Muscle of leg (tissue), 11 donors: ENCODE measurements around the gene TBC1D22A. TPM values are rescaled to one million over a fixed set of nuclear protein-coding genes. Genes with fewer than 3 reads are reported as not detected.

Experiments used
- DNase-seq: peaks from one replicate; pipeline ENCODE4 v3.0.0; 2013
- H3K27ac ChIP-seq: one replicate; pipeline ENCODE4 v1.5.1; 2013; ENCODE audit warnings: mild to moderate bottlenecking, low read length, control low read depth
- H3K27me3 ChIP-seq: one replicate; pipeline ENCODE4 v1.6.1; 2013; ENCODE audit warnings: low read length; ENCODE audit not compliant: control insufficient read depth, insufficient read depth
- H3K36me3 ChIP-seq: one replicate; pipeline ENCODE4 v1.6.1; 2013; ENCODE audit warnings: low read length; ENCODE audit not compliant: control insufficient read depth, insufficient read depth
- H3K4me1 ChIP-seq: one replicate; pipeline ENCODE4 v1.6.1; 2013; ENCODE audit warnings: low read length; ENCODE audit not compliant: control insufficient read depth, insufficient read depth
- H3K4me3 ChIP-seq: one replicate; pipeline ENCODE4 v1.5.1; 2013; ENCODE audit warnings: low read length, control low read depth
- H3K9me3 ChIP-seq: replicated peaks from 2 replicates; pipeline ENCODE4 v1.6.1; 2013; ENCODE audit warnings: low read depth, low read length; ENCODE audit not compliant: control insufficient read depth
- WGBS: methylation state at CpG from one replicate; pipeline ENCODE4 v1.1.5; 2013; ENCODE audit warnings: missing lambda C conversion rate; ENCODE audit not compliant: insufficient coverage; 5-methylcytosine and 5-hydroxymethylcytosine counted together
- polyA plus RNA-seq, 8 donors: library from polyadenylated mRNA; unstranded; fragments of 120-200 nt; gene quantifications; one replicate each; pipeline versions ENCODE4 v1.2.1 to v1.2.3, GENCODE V29; 2013; ENCODE audit warnings: inconsistent platforms in 1 of 8, low replicate concordance in 1 of 8; ENCODE audit not compliant: insufficient read length in 8 of 8, insufficient read depth in 1 of 8
- total RNA-seq: library from RNA; stranded (reverse); fragments of 120-200 nt; gene quantifications from one replicate; pipeline ENCODE4 v1.2.4, GENCODE V29; 2013

TBC1D22A gene
- total and polyA plus RNA-seq, 9 donors, result 8.0 to 16.9 (median 15.6) TPM

DNA sequence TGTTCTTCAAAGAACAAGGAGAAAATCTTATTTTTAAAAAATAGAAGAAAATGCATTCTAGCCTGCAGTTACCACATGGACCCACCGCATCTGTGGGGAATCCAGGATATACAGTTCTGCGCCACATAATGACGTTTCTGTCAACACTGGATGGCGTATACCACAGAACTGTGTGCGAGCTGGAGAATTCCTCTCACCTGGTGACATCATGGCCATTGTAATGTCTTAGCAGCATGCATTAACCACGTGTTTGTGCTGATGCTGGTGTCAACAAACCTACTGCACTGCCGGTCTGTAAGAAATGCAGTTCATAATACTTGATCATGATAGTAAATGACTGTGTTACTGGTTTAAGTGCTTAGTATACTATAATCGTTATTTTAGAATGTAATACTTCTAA is 174.7 kb downstream of the TBC1D22A start:
- no peaks in the 10 kb centered on the region for H3K36me3 ChIP-seq
- no peaks in the 10 kb centered on the region for H3K9me3 ChIP-seq
- 94% methylated on average over 3 of the region's 8 CpGs for WGBS
- peaks cover 19% of the 10 kb centered on the region for H3K4me1 ChIP-seq
- DNase-seq, result no peak
- H3K27ac ChIP-seq, result no peak overlapping the region
- H3K27me3 ChIP-seq, result no peaks in the 10 kb centered on the region
- no peak overlapping the region for H3K4me3 ChIP-seq

DNA sequence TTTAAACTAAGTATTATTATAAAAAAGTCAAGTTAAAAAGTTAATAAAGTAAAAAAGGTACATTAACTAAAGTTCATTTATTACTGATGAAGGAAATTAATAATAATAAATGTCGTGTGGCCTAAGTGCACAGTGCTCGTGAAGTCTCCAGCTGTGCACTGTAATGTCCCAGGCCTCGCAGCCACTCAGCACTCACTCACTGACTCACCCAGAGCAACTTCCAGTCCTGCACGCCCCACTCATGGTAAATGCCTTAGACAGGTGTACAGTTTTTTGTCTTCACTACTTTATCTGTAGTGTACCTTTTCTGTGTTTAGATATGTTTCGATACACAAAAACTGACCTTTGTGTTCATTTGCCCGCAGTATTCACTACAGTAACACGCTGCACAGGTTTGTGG is 175.5 kb downstream of the TBC1D22A start:
- WGBS, result 100% methylated on average over 2 of the region's 7 CpGs
- no peak for DNase-seq
- H3K27ac ChIP-seq, result no peak overlapping the region
- peaks cover 23% of the 10 kb centered on the region for H3K4me1 ChIP-seq
- no peaks in the 10 kb centered on the region for H3K9me3 ChIP-seq
- no peaks in the 10 kb centered on the region for H3K27me3 ChIP-seq
- no peaks in the 10 kb centered on the region for H3K36me3 ChIP-seq
- no peak overlapping the region for H3K4me3 ChIP-seq

DNA sequence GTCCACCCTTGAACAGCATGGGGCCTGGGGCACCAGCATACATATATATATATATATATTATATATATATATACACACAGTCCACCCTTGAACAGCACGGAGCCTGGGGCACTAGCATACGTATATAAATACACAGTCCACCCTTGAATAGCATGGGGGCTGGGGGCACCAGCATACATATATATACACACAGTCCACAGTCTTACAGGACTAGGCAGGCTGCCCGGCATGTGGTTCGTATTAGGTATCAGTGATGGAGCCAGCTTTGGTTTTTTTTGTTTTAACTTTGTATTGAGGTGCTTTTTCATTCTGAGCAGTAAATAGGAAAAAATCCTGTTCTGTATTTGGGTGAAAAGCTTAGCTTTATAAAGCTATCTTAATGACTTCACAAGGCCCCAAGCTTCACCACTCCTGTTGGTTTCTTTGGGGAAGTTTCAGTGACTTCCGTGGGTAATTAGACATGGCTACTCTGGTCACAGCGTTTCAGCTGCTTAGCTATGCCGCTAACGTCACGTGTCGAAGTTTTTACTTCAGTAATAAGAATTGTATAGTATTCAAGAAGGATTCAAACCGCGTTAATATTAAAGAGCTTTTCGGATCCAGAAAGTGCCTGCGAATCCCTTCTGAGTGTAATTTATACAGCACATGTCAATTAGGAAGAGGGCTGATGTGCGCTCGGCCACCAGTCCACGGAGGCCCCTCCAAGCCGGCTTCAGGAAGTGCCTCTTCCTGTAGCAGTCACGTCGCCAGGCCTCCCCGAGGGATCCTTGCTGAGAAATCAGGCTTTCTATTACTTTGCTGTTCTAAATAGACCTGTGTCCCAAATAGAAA is 179.7 kb downstream of the TBC1D22A start:
- peaks cover 10% of the 10 kb centered on the region for H3K4me1 ChIP-seq
- H3K4me3 ChIP-seq, result no peak overlapping the region
- no peaks in the 10 kb centered on the region for H3K9me3 ChIP-seq
- H3K27ac ChIP-seq, result peak overlapping the region; percentile 36
- no peaks in the 10 kb centered on the region for H3K27me3 ChIP-seq
- WGBS, result 0% methylated on average over 2 of the region's 21 CpGs
- peaks cover 3% of the 10 kb centered on the region for H3K36me3 ChIP-seq
- DNase-seq, result peak; percentile 83

DNA sequence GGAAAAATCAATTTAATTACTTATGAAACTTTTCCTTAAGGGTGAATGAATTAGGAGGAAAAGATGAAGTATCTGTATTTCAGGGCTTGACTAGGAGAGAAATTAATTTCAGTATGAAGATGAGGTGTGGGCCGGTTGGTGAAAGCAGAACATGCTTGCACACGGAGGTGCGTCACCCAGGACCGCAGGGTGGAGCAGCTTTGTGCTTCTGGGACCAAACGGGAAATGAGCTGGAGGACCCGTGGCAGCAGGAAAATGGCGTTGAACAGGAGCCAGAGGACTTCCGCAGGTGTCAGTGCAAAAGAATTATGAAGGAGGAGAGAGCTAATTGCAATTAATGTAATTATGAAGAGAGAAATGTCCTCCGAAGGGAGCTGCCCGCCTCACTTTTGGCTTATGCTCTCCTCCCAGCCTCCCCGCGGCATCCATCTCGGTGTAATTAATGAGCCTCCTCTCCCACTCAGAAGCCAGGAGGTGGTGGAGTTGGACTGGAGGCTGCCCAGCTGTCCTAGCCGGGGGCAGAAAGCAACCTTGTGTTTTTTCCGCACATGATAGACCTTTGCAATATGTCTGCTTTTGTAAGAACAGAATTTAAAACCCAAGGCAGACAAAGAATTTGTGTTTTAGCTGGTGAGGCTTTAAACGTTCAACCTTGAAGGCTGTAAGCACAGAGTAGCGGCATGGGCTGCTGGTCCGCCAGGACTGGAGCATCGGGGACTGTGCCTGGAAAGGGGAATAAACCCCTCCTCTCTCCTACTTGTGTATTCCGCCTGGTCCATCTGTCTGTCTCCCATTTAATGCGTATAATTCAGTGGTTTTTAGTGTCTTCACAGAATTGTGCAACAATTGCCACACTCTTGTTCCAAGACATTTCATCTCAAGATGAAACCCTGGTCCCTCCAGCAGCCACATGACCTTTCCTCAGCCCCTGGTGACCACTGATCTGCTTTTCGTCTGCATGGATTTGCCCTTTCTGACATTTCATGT is 180.6 kb downstream of the TBC1D22A start:
- H3K27ac ChIP-seq, result peak overlapping the region; percentile 36
- peaks cover 3% of the 10 kb centered on the region for H3K36me3 ChIP-seq
- no peaks in the 10 kb centered on the region for H3K27me3 ChIP-seq
- peak; percentile 63 for DNase-seq
- H3K4me1 ChIP-seq, result peaks cover 10% of the 10 kb centered on the region
- H3K4me3 ChIP-seq, result no peak overlapping the region
- H3K9me3 ChIP-seq, result no peaks in the 10 kb centered on the region
- WGBS, result 41% methylated on average over 10 of the region's 22 CpGs

DNA sequence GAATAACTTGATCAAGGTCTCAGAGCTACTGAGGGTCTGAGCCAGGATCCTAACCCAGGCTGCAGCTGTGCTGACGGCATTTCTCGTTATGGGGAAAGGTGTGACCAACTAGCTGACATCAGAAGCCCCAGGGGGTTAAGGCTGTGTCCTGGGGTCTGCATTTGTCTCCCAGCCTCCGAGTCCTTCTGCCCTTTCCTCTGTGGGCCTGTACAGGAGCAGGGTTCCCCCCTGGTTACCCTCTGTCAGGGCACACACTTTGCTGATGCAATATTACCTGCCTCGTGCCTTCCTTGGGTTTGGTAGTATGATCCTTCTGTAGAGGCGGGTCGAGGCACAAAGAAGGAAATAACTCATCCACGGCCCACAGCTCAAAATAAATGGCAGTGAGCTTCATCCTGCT is 183.0 kb downstream of the TBC1D22A start:
- no peak overlapping the region for H3K27ac ChIP-seq
- no peak overlapping the region for H3K4me3 ChIP-seq
- no peak for DNase-seq
- H3K9me3 ChIP-seq, result no peaks in the 10 kb centered on the region
- peaks cover 10% of the 10 kb centered on the region for H3K4me1 ChIP-seq
- H3K36me3 ChIP-seq, result peaks cover 3% of the 10 kb centered on the region
- 86% methylated on average over 5 of the region's 7 CpGs for WGBS
- no peaks in the 10 kb centered on the region for H3K27me3 ChIP-seq

DNA sequence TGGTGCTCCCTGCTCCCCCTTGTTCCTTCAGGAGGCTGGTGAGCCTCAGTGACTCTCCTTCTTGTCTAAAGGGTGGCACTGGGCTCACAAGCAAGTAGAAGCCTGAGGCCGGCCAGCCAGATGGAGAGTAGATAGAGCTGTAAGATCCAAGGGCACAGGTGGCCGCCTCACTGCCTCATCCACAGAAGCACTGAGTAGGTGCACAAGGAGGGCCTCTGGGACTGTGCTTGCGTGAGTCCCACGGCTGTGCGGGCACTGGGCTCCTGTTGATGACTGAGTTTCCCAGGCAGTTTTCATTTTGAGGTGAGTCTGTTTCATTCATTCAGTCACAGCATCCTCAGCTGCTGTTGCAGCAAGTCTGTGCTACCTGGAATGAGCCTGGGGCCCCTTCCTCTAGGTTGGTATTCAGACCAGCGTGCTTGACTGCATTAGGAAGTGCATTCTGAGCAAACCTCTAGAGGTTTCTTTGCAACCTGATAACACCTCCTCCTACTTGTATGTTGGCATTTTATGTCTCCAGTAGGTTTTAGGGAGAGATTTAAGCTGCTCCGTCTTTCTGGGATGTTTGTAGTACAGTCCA is 184.0 kb downstream of the TBC1D22A start:
- peaks cover 10% of the 10 kb centered on the region for H3K4me1 ChIP-seq
- H3K4me3 ChIP-seq, result no peak overlapping the region
- H3K27me3 ChIP-seq, result no peaks in the 10 kb centered on the region
- no peaks in the 10 kb centered on the region for H3K9me3 ChIP-seq
- H3K36me3 ChIP-seq, result peaks cover 5% of the 10 kb centered on the region
- DNase-seq, result no peak
- 98% methylated on average over 5 of the region's 7 CpGs for WGBS
- H3K27ac ChIP-seq, result no peak overlapping the region

DNA sequence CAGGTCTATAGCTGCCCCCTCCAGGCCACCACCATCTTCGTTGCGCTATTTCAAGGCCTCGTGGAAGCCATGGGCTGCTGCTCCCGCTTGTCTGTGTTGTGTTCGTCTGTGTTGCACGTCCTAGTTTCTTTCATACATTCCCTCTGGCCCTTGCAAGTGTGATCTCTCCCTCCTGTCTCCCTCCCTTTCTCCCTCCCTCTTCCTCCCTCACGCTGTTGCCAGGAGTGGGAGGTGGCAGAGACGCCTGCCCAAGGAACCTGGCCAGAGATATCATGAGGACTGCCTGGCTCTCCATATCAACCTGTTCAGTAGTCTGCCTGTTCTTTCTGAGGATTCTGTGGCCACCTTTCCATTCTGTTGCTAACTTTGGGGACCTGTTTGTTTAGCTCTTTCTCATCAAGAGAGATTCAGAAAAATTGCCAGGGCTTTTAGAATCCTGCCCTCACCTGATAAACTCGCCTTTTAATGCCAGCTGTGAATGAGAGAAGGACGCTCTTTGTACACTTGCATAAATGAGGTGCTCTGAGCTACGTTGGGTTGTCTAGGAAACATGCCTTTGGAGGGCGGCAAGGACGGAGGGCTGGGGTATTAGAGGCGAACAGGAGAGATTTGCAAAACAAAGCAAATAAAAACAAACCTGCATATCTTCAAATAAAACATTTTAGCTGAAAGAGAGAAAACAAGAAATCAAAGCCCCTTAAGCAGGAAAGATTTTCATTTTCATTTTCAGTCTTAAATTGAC is 185.2 kb downstream of the TBC1D22A start:
- H3K4me1 ChIP-seq, result peaks cover 6% of the 10 kb centered on the region
- DNase-seq, result no peak
- no peak overlapping the region for H3K4me3 ChIP-seq
- no peaks in the 10 kb centered on the region for H3K9me3 ChIP-seq
- H3K36me3 ChIP-seq, result peaks cover 5% of the 10 kb centered on the region
- H3K27ac ChIP-seq, result no peak overlapping the region
- no peaks in the 10 kb centered on the region for H3K27me3 ChIP-seq
- WGBS, result 73% methylated on average over 9 of the region's 14 CpGs

DNA sequence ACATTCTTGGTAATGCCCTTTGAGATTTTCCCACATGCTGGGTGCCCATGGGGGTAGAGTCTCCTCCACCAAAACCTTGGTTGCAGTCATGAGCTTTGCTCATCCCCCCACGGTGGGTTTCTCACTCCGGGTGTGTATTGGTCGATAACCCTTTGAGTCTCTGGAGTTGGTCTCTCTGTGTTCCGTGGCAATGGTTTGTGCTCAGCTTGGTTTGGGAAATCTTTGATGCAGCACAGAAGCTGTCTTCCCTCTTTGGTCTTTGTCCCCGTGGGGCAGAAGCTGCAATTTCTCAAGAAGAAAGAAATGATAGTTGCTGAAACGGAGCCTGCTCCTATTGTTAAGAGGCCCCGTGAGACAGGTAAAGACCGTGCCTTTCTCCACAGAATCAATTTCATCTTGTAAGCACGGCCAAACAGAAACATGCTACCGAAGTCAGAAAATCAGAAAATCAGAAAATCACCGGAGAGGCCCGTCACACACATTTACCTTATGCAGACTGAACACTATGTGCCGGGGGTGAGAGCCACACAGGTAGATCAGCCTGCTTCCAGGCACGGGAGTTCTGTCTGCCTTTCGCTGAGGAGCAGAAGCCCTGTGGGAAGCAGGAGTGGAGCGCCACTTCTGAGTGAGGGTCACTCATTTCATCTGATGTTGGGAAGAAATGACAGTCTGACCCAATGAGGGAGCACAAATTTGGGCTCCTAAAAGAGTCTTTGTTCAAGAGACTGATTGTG is 186.1 kb downstream of the TBC1D22A start:
- H3K4me3 ChIP-seq, result no peak overlapping the region
- 89% methylated on average over 10 of the region's 16 CpGs for WGBS
- DNase-seq, result no peak

DNA sequence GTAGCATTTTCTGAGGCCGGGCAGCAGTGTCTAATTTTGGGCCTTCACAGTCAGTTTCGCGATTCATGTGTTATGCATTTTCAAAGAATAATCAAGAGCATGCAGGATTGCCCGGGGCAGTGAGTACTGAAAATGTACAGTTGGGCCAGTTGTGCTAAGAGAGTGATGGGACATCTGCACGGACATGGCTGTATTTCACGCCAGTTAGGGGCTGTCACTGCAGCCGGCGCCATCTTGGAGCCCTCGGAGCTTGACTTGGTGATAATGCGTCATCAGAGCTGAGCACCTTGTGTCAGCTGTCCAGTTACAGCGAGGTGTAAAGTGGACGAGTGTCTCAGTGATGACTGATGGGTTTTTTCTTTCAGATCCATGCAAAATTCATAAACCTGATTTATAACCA is 188.9 kb downstream of the TBC1D22A start:
- H3K36me3 ChIP-seq, result peaks cover 2% of the 10 kb centered on the region
- no peak overlapping the region for H3K27ac ChIP-seq
- no peaks in the 10 kb centered on the region for H3K9me3 ChIP-seq
- no peak overlapping the region for H3K4me3 ChIP-seq
- H3K4me1 ChIP-seq, result no peaks in the 10 kb centered on the region
- no peak for DNase-seq
- no peaks in the 10 kb centered on the region for H3K27me3 ChIP-seq
- 75% methylated on average over 11 of the region's 12 CpGs for WGBS

More for the DNA sequence above, 186.1 kb downstream of the TBC1D22A start:
- no peaks in the 10 kb centered on the region for H3K9me3 ChIP-seq
- H3K36me3 ChIP-seq, result peaks cover 5% of the 10 kb centered on the region
- H3K27me3 ChIP-seq, result no peaks in the 10 kb centered on the region
- H3K4me1 ChIP-seq, result no peaks in the 10 kb centered on the region
- H3K27ac ChIP-seq, result no peak overlapping the region
